ENCODE results near the gene IFT88. TPM values are rescaled to one million over a fixed set of nuclear protein-coding genes. Genes with fewer than 3 reads are reported as not detected.

IFT88 gene
- total and polyA plus RNA-seq, 7 donors: 6.6 to 21.8 (median 13.8) TPM

GRCh38 chr13:20608438-20609020, 41.6 kb downstream of the IFT88 start:
- peaks cover 0 to 44% (median 14%) of the 10 kb centered on the region in 4 donors for H3K36me3 ChIP-seq
- WGBS, 2 donors: 86 to 91% methylated on average over 10 of the region's 10 CpGs
- no peaks in the 10 kb centered on the region for H3K27me3 ChIP-seq
- intact Hi-C loops (cut with DNase I): no loop called here
- DNase-seq: no peak
- no peak overlapping the region for H3K4me3 ChIP-seq
- no peak overlapping the region for H3K27ac ChIP-seq
- no peaks in the 10 kb centered on the region for H3K9me3 ChIP-seq
- no peak for TF ChIP-seq POLR2A (IDR thresholded peaks at IDR 0.05)
- TF ChIP-seq EP300 (IDR thresholded peaks at IDR 0.05): no peak
- no peak for TF ChIP-seq POLR2AphosphoS5 (IDR thresholded peaks at IDR 0.05)
- TF ChIP-seq CTCF (IDR thresholded peaks at IDR 0.05): no peak
- no peaks in the 10 kb centered on the region for H3K4me1 ChIP-seq

- H3K27me3 ChIP-seq: no peaks in the 10 kb centered on the region
- no peak overlapping the region for H3K4me3 ChIP-seq
- no peak for DNase-seq
- WGBS, 2 donors: 95% methylated on average over 6 of the region's 6 CpGs
- H3K27ac ChIP-seq: no peak overlapping the region
- no peak for TF ChIP-seq CTCF (IDR thresholded peaks at IDR 0.05)
- TF ChIP-seq EP300 (IDR thresholded peaks at IDR 0.05): no peak
- no peak for TF ChIP-seq POLR2AphosphoS5 (IDR thresholded peaks at IDR 0.05)
- no peak for TF ChIP-seq POLR2A (IDR thresholded peaks at IDR 0.05)
- H3K9me3 ChIP-seq: no peaks in the 10 kb centered on the region
- intact Hi-C loops (cut with DNase I): no loop called here
- H3K36me3 ChIP-seq: peaks cover 0 to 44% (median 14%) of the 10 kb centered on the region in 4 donors
- no peaks in the 10 kb centered on the region for H3K4me1 ChIP-seq
These were observed 42.2 kb downstream of the IFT88 start for GRCh38 chr13:20609145-20609544.

- H3K9me3 ChIP-seq: no peaks in the 10 kb centered on the region
- 78 to 87% methylated on average over 4 of the region's 4 CpGs for WGBS, 2 donors
- H3K4me1 ChIP-seq: no peaks in the 10 kb centered on the region
- TF ChIP-seq POLR2AphosphoS5 (IDR thresholded peaks at IDR 0.05): no peak
- no peak for TF ChIP-seq CTCF (IDR thresholded peaks at IDR 0.05)
- no peak for TF ChIP-seq EP300 (IDR thresholded peaks at IDR 0.05)
- TF ChIP-seq POLR2A (IDR thresholded peaks at IDR 0.05): no peak
- no peaks in the 10 kb centered on the region for H3K27me3 ChIP-seq
- intact Hi-C loops (cut with DNase I): no loop called here
- DNase-seq: no peak
- no peak overlapping the region for H3K27ac ChIP-seq
- H3K36me3 ChIP-seq: peaks cover 0 to 39% (median 14%) of the 10 kb centered on the region in 4 donors
- H3K4me3 ChIP-seq: no peak overlapping the region
These were observed 43.0 kb downstream of the IFT88 start for GRCh38 chr13:20610006-20610405.

- WGBS, 2 donors: 70 to 92% methylated on average over 3 of the region's 3 CpGs
- H3K27ac ChIP-seq: no peak overlapping the region
- H3K27me3 ChIP-seq: no peaks in the 10 kb centered on the region
- intact Hi-C loops (cut with DNase I): no loop called here
- H3K4me1 ChIP-seq: no peaks in the 10 kb centered on the region
- H3K9me3 ChIP-seq: no peaks in the 10 kb centered on the region
- no peak overlapping the region for H3K4me3 ChIP-seq
- H3K36me3 ChIP-seq: peaks cover 0 to 14% (median 0%) of the 10 kb centered on the region in 4 donors
- TF ChIP-seq CTCF (IDR thresholded peaks at IDR 0.05) (no peak), POLR2AphosphoS5 (IDR thresholded peaks at IDR 0.05) (no peak), EP300 (IDR thresholded peaks at IDR 0.05) (no peak), POLR2A (IDR thresholded peaks at IDR 0.05) (no peak)
- no peak for DNase-seq
These were observed 49.3 kb downstream of the IFT88 start for GRCh38 chr13:20616059-20616797.
